CD4-positive, alpha-beta T cell treated with Interleukin-6 at 100 ng/mL for 8 hours (primary cell): ENCODE results near the gene AFAP1.

Source experiments
- DNase-seq: peaks from one replicate; pipeline ENCODE4 v3.0.0-alpha.2; 2020; ENCODE audit warnings: mixed read lengths, low spot score

The AFAP1 gene

GRCh38 chr4:7753271-7753670 lies 186.4 kb downstream of the AFAP1 start:
- DNase-seq: no peak

- DNase-seq: no peak
These were observed 187.0 kb downstream of the AFAP1 start for GRCh38 chr4:7752649-7753048.

GRCh38 chr4:7750972-7751371 lies 188.7 kb downstream of the AFAP1 start:
- DNase-seq: no peak

GRCh38 chr4:7750523-7750922 lies 189.1 kb downstream of the AFAP1 start:
- DNase-seq: no peak

- DNase-seq: no peak
These were observed 192.1 kb downstream of the AFAP1 start for GRCh38 chr4:7747566-7747965.

GRCh38 chr4:7747062-7747385 lies 192.6 kb downstream of the AFAP1 start:
- no peak for DNase-seq

- no peak for DNase-seq
These were observed 193.2 kb downstream of the AFAP1 start for GRCh38 chr4:7746351-7747061.

GRCh38 chr4:7745301-7745885 lies 194.3 kb downstream of the AFAP1 start:
- DNase-seq: no peak

- no peak for DNase-seq
These were observed 195.4 kb downstream of the AFAP1 start for GRCh38 chr4:7744142-7744804.

- no peak for DNase-seq
These were observed 196.8 kb downstream of the AFAP1 start for GRCh38 chr4:7742807-7743280.

- no peak for DNase-seq
These were observed 197.5 kb downstream of the AFAP1 start for GRCh38 chr4:7741946-7742806.

GRCh38 chr4:7740866-7741525 lies 198.7 kb downstream of the AFAP1 start:
- no peak for DNase-seq

- DNase-seq: no peak
These were observed 199.5 kb downstream of the AFAP1 start for GRCh38 chr4:7739918-7740865.

- no peak for DNase-seq
These were observed 200.4 kb downstream of the AFAP1 start for GRCh38 chr4:7739077-7739917.

GRCh38 chr4:7738458-7739076 lies 201.1 kb downstream of the AFAP1 start:
- no peak for DNase-seq

- DNase-seq: no peak
These were observed 201.8 kb downstream of the AFAP1 start for GRCh38 chr4:7737752-7738457.

- no peak for DNase-seq
These were observed 202.4 kb downstream of the AFAP1 start for GRCh38 chr4:7737268-7737645.

- DNase-seq: no peak
These were observed 203.0 kb downstream of the AFAP1 start for GRCh38 chr4:7736436-7737267.
